Activated naive CD8-positive, alpha-beta T cell treated with anti-CD3 and anti-CD28 coated beads for 36 hours (primary cell): ENCODE measurements around the gene PPP1R12A. TPM values are rescaled to one million over a fixed set of nuclear protein-coding genes. Genes with fewer than 3 reads are reported as not detected.

Experiments
- DNase-seq: peaks from one replicate; pipeline ENCODE4 v3.0.0; 2021
- H3K27ac Mint-ChIP-seq: one replicate; pipeline ENCODE4 v1.8.0; 2022; ENCODE audit warnings: mild to moderate bottlenecking, moderate library complexity, mixed read lengths
- H3K27me3 Mint-ChIP-seq: one replicate; pipeline ENCODE4 v1.8.0; 2022; ENCODE audit warnings: mild to moderate bottlenecking, mixed read lengths
- H3K36me3 Mint-ChIP-seq: one replicate; pipeline ENCODE4 v1.8.0; 2021; ENCODE audit warnings: mild to moderate bottlenecking, mixed read lengths
- H3K4me1 Mint-ChIP-seq: one replicate; pipeline ENCODE4 v1.8.0; 2021; ENCODE audit warnings: mixed read lengths
- H3K4me3 Mint-ChIP-seq: one replicate; pipeline ENCODE4 v1.8.0; 2022; ENCODE audit warnings: mild to moderate bottlenecking, moderate library complexity, mixed read lengths
- H3K9me3 Mint-ChIP-seq: one replicate; pipeline ENCODE4 v1.8.0; 2022; ENCODE audit warnings: mixed read lengths
- total RNA-seq, 2 experiments: library from RNA; stranded (reverse); gene quantifications; one replicate each; pipeline ENCODE4 v1.2.3, GENCODE V29; 2021

PPP1R12A gene
- total RNA-seq, 2 experiments from 2014 or later: 58.6 to 63.4 TPM

DNA sequence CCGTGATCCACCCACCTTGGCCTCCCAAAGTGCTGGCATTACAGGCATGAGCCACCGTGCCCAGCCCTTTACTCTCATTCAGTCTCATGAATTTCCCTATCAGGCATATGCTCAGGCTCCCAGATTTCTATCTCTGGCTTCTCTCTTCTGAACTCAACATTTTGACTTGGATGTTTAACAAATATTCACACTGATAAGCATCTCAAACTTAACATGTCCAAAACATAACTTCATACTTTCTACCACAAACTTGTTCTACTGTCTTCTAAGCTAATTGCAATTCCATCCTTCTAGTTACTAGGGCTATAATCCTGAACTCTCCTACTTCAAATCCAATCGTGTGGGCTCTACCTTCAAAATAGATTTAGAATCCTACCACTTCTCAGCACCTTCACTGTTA, 170.3 kb downstream of the PPP1R12A start:
- Mint-ChIP-seq H3K27ac (no peak overlapping the region), H3K27me3 (peaks cover 8% of the 10 kb centered on the region), H3K4me1 (no peaks in the 10 kb centered on the region), H3K36me3 (no peaks in the 10 kb centered on the region), H3K9me3 (no peaks in the 10 kb centered on the region), H3K4me3 (no peak overlapping the region)
- no peak for DNase-seq

DNA sequence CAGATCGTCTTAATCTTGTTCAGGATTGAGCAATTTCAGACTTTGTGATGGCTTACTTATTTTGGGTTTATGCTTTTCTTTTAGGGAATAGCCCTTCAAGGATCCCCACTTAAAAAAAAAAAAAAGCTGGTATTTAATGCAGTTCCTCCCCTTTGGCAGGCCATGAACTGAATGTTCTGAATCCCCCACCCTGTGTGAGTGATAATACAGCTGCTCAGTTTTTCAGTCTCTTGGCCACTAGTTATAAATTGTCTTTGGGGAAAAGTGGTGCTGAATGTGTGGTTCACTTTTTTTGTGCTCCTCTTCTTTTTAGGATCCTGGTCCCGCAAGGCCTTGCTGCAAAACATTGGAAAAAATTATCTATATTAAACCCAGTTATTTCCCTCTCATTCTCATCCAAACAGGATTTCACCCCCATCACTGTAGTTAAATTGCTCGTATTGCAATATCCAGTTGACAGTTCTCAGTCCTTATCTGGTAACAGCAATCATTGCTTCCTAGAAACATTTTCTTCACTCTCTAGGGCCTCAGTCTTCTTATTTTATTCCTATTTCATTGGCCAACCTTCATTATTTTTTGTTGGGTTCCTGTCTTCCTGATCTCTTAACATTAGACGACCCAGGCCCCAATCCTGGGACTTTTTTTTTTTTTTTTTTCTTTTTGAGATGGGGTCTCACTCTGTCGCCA, 171.0 kb downstream of the PPP1R12A start:
- H3K36me3 Mint-ChIP-seq: no peaks in the 10 kb centered on the region
- no peak for DNase-seq
- H3K4me1 Mint-ChIP-seq: no peaks in the 10 kb centered on the region
- no peak overlapping the region for H3K4me3 Mint-ChIP-seq
- no peaks in the 10 kb centered on the region for H3K9me3 Mint-ChIP-seq
- H3K27ac Mint-ChIP-seq: no peak overlapping the region
- H3K27me3 Mint-ChIP-seq: peaks cover 8% of the 10 kb centered on the region

DNA sequence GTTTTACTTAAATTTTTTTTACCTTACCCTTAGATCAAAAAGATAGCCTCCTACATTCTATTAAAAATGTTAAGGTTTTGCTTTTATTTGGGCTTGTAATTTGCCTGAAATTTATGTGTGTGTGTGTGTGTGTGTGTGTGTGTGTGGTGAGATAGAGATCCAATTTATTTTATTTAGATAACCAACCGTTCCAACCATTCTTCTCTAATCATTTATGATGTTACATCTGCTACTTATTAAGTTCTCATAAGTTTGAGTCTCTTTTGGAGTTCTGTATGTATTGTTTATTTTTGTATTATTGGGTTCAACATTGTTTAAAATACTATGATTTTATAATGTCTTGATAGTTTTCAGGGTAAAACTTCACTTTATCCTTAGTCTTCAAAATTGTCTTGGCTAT, 173.6 kb downstream of the PPP1R12A start:
- Mint-ChIP-seq H3K27ac (no peak overlapping the region), H3K9me3 (peaks cover 1% of the 10 kb centered on the region)
- no peak for DNase-seq

DNA sequence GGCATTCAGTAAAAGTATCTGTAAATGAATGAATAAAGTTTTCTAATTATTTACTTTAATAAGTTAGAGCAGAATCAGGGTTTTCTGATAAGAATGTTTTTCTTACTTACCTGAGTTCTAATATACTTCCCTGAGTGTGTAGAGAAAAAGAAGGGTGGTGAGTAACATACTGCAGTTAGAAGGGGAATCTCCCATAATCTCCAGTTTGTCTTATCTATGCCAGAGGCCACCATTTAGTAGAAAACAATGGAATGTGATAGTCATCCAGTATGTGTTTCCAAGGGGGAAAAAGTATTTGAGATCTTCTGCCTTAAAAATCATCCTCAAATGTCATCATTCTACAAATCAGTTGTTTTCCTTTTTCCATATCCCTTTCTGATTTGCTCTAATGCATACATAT, 187.6 kb downstream of the PPP1R12A start:
- no peaks in the 10 kb centered on the region for H3K36me3 Mint-ChIP-seq

More for the DNA sequence above, 173.6 kb downstream of the PPP1R12A start:
- H3K4me3 Mint-ChIP-seq: no peak overlapping the region
- H3K36me3 Mint-ChIP-seq: no peaks in the 10 kb centered on the region
- peaks cover 8% of the 10 kb centered on the region for H3K27me3 Mint-ChIP-seq
- no peaks in the 10 kb centered on the region for H3K4me1 Mint-ChIP-seq

DNA sequence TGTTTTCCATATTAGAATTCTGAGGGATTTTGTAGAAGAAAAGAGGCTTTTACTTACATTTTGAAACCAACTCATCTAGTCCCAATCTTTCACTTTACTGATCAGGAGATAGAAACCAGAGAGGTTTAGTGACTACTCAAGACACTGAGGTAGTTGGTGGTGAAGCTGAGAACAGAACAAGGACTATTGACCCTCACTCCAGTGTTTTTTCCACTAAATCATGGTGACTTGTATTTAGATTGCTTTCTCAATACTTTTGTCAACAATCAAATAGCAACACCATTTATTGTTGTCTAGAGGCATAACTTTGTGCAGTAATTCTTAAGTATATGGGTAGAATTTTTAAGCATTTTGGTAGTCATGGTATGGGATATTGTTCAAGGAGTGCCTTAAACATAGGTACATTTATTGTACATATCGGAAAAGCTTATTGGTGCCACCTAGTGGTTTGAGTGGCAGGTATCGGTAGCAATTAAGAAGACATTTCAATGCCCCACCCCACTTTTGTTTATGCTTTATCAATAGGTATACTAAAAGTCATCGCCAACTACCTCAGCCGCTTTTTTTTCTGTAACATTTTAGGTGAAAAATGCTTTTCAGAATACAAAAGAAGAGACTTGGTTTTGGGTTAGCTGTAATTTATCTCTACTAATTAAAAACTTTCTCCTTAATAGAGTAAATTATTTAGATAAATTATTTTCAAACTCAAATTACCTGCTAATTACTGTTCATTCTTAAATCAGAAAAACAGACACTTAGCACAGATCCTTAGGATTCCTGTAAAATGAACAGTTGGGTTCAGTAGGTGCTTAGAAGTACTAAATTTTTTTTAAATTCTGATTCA, 196.8 kb downstream of the PPP1R12A start:
- H3K4me3 Mint-ChIP-seq: no peak overlapping the region
- H3K4me1 Mint-ChIP-seq: no peaks in the 10 kb centered on the region
- H3K36me3 Mint-ChIP-seq: no peaks in the 10 kb centered on the region
- DNase-seq: peak; percentile 2
- H3K27ac Mint-ChIP-seq: no peak overlapping the region
- H3K9me3 Mint-ChIP-seq: no peaks in the 10 kb centered on the region
- H3K27me3 Mint-ChIP-seq: peaks cover 23% of the 10 kb centered on the region

More for the DNA sequence above, 187.6 kb downstream of the PPP1R12A start:
- H3K27ac Mint-ChIP-seq: no peak overlapping the region
- peaks cover 4% of the 10 kb centered on the region for H3K27me3 Mint-ChIP-seq
- H3K9me3 Mint-ChIP-seq: no peaks in the 10 kb centered on the region
- no peaks in the 10 kb centered on the region for H3K4me1 Mint-ChIP-seq
- H3K4me3 Mint-ChIP-seq: no peak overlapping the region
- DNase-seq: no peak

DNA sequence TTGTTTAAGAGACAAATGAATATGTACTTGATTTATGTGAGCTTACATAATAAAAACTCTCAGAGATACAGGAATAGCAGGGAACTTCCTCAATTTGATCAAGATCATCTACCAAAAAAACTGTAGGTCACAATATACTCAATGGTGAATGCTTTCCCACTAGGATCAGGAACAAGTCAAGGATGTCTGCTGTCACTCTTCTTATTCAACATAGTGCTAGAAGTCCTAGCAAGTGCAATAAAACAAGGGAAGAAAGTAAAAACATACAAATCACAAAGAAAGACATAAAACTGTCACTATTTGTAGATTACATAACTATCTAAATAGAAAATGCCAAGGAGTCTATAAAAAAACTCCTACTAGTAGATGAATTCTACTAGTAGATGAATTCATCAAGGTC, 202.3 kb downstream of the PPP1R12A start:
- Mint-ChIP-seq H3K9me3 (no peaks in the 10 kb centered on the region), H3K4me1 (no peaks in the 10 kb centered on the region), H3K27me3 (peaks cover 33% of the 10 kb centered on the region), H3K36me3 (no peaks in the 10 kb centered on the region), H3K27ac (no peak overlapping the region), H3K4me3 (no peak overlapping the region)
- no peak for DNase-seq

DNA sequence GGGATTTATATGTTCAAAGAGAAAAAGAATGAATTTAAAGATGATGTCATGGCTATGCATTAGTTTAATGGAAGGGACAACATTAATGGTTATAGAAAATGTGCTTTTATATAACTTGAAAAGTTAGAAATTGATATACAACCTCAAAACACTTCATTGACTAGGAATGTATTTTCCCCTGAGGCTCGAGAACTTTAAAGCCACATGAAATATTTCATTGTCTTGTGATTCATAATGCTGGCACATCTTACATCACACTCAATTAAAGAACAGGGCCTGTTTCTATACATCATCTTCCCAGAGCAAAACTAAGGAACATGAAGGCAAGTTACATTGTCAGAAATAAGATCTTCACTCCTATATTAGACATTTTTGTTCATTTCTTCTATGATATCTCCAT, 208.9 kb downstream of the PPP1R12A start:
- DNase-seq: no peak
- H3K27ac Mint-ChIP-seq: no peak overlapping the region
- H3K27me3 Mint-ChIP-seq: peaks cover 20% of the 10 kb centered on the region
- H3K4me3 Mint-ChIP-seq: no peak overlapping the region
- no peaks in the 10 kb centered on the region for H3K9me3 Mint-ChIP-seq
- no peaks in the 10 kb centered on the region for H3K36me3 Mint-ChIP-seq
- no peaks in the 10 kb centered on the region for H3K4me1 Mint-ChIP-seq

Other genes starting within 250 kb of the PPP1R12A start
- 10 to 100 TPM; 10.0 to 13.4 TPM for gene PAWR, start 244.1 kb downstream of the PPP1R12A start, total RNA-seq
- not detected for gene OTOGL, start 164.4 kb upstream of the PPP1R12A start, total RNA-seq